Erythroblast (primary cell): ENCODE results near the gene PLEKHN1.

Experiments
- DNase-seq, 2 experiments: peaks; one replicate each; lab custom pipeline; 2025; lab: John Stamatoyannopoulos, UW
- GATA1 ChIP-seq: IDR thresholded peaks from 2 replicates; pipeline ENCODE4 v1.6.1; 2011; ENCODE audit warnings: low read depth, mild to moderate bottlenecking, control low read depth, low read length, moderate library complexity
- POLR2A ChIP-seq: IDR thresholded peaks from 2 replicates; pipeline ENCODE4 v1.6.1; 2011; ENCODE audit warnings: mild to moderate bottlenecking, low read length

PLEKHN1 gene

DNA sequence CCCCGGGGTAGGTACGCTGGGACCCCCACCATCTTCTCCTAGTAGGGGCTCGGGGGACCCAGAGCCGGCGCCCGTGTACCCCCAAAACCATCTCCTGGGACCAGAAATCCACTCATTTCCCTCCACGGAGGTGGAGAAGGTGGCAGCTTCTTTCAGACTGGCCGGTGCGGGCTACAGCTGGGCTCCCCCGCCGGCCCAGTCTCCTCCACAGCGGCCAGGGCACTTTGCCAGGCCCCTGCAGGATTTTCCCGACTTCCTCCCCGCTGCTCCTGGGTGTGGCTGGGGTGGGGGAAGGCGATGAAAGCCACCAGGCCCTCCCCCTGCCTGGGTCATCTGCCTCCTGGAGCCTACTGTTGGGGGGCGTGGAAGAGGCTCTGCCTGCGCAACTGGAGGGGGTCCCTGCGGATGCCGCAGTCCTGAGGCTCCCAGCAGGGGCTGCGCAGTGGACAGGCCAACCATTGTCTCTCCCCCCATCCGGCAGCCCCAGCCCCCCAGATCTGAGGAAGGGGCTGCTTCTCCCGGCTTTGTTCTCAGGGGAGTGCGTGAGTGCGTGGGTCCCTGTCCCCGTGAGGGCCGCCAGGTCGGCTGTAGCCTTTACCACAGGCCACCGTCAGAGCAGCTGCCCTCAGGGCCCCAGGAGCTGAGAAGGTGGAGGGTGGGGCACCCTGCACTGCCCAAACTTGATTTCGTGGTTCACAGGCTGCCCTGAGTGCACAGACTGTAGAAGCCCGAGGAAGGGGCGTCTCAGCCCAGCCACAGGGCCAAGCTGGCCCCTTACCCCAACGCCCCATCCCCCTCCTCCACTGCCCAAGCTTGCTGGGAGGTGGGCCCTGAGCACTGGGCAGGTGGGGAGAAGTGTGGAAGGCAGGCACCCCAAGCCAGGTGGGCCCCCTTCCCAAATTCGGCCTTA is 55.0 kb downstream of the PLEKHN1 start:
- no peak for TF ChIP-seq POLR2A
- TF ChIP-seq GATA1, result no peak
- DNase-seq, result peak; percentile 43 to 56

DNA sequence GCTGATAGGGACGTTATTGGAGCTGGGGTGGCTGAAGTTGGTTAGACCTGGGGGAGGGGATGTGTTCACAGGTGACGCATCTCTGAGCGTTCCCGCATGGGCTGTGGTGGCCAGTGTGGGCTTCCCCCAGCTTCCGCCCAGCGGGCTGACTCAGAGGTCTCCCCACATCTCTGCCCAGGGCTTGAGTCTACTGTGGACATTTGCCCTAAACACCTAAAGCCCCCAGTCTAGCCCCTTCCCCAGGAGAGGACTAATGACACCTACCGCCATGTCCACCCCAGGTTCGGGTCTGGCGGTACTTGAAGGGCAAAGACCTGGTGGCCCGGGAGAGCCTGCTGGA is 55.6 kb downstream of the PLEKHN1 start:
- TF ChIP-seq POLR2A (no peak), GATA1 (no peak)
- DNase-seq, result no peak

DNA sequence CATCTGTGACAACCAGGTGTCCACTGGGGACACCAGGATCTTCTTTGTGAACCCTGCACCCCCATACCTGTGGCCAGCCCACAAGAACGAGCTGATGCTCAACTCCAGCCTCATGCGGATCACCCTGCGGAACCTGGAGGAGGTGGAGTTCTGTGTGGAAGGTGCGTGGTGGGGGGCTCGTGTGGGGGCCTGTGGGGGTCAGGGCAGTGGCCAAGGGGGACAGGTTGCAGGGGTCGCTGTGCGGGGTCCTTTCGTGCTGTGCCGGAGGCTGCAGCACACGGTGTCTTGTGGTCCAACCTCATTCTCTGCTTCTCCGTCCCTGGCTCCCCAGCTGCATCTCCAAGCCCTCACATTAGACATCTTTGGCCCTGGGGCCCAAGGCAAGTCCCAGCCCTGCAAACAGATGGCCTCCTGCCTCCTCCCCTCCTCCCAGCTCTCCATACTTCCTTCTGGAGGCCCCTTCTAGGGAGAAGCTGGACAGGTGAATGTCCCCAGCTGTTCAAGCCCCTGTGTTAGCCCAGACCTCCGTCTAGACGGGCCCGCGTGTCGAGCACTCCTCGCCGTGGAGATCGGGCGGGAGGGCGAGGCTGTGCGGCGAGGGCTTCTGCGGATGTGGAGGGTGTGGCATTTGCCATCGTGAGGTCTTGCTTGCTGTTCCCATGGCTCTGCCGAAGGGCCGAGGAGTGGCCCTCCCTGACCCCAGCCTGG is 56.2 kb downstream of the PLEKHN1 start:
- DNase-seq, result peak; percentile 45 to 57
- TF ChIP-seq GATA1, result no peak
- TF ChIP-seq POLR2A, result no peak

GRCh38 chr1:1023700-1024099 is 57.4 kb downstream of the PLEKHN1 start:
- TF ChIP-seq GATA1 (no peak), POLR2A (no peak)
- DNase-seq, result no peak

- peak; percentile 78 to 88 for DNase-seq
- no peak for TF ChIP-seq GATA1
- no peak for TF ChIP-seq POLR2A
Observed at GRCh38 chr1:1024149-1024770, 58.0 kb downstream of the PLEKHN1 start.

- no peak for TF ChIP-seq POLR2A
- no peak for DNase-seq
Observed at GRCh38 chr1:1024771-1025699, 58.8 kb downstream of the PLEKHN1 start.
